Liver (tissue), 9 donors: Measurements from ENCODE around the gene UNCX. TPM values are rescaled to one million over a fixed set of nuclear protein-coding genes. Genes with fewer than 3 reads are reported as not detected.

Experiments
- DNase-seq: peaks from one replicate; pipeline ENCODE4 v3.0.0-alpha.2; 2017; ENCODE audit warnings: low spot score
- H3K27ac ChIP-seq, 2 donors: one replicate each; pipeline ENCODE4 v1.7.0; 2013; ENCODE audit warnings: inconsistent platforms in 2 of 2, low read length in 2 of 2, control low read depth in 1 of 2, low read depth in 1 of 2, mild to moderate bottlenecking in 1 of 2
- H3K27me3 ChIP-seq, 4 donors: one replicate each; pipeline versions ENCODE4 v1.6.1 to v1.7.0; 2013; ENCODE audit warnings: low read length in 3 of 4, inconsistent platforms in 1 of 4, mild to moderate bottlenecking in 1 of 4, moderate library complexity in 1 of 4; ENCODE audit not compliant: control insufficient read depth in 4 of 4, insufficient read depth in 4 of 4
- H3K36me3 ChIP-seq, 4 donors: one replicate each; pipeline versions ENCODE4 v1.6.1 to v1.7.0; 2013; ENCODE audit warnings: low read length in 3 of 4, mild to moderate bottlenecking in 3 of 4, low read depth in 1 of 4, moderate library complexity in 1 of 4; ENCODE audit not compliant: control insufficient read depth in 4 of 4, insufficient read depth in 3 of 4
- H3K4me1 ChIP-seq, 4 donors: one replicate each; pipeline versions ENCODE4 v1.6.1 to v1.7.0; 2013; ENCODE audit warnings: low read length in 3 of 4, mild to moderate bottlenecking in 3 of 4, moderate library complexity in 1 of 4; ENCODE audit not compliant: control insufficient read depth in 4 of 4, insufficient read depth in 4 of 4
- H3K4me3 ChIP-seq, 3 donors: one replicate each; pipeline versions ENCODE4 v1.6.1 to v1.7.0; 2013; ENCODE audit warnings: low read length in 3 of 3, control low read depth in 1 of 3, low read depth in 1 of 3, mild to moderate bottlenecking in 1 of 3
- H3K9ac ChIP-seq, 2 donors: one replicate each; pipeline ENCODE4 v1.7.0; 2013; ENCODE audit warnings: low read length in 2 of 2, mild to moderate bottlenecking in 2 of 2, moderate library complexity in 2 of 2, control low read depth in 1 of 2, low read depth in 1 of 2
- H3K9me3 ChIP-seq, 4 donors: one replicate each; pipeline versions ENCODE4 v1.6.1 to v1.7.0; 2013; ENCODE audit warnings: low read length in 3 of 4; ENCODE audit not compliant: control insufficient read depth in 4 of 4
- FOXA1 ChIP-seq: IDR thresholded peaks from 2 replicates; pipeline ENCODE4 v1.6.1; 2016; ENCODE audit warnings: antibody characterized with exemption
- FOXA2 ChIP-seq: IDR thresholded peaks from 2 replicates; pipeline ENCODE4 v1.6.1; 2016; ENCODE audit warnings: antibody characterized with exemption
- GABPA ChIP-seq, 2 donors: IDR thresholded peaks in 1 of 2; conservative IDR thresholded peaks in 1 of 2; 2 replicates each; pipeline ENCODE4 v1.6.1; 2016; ENCODE audit warnings: antibody characterized with exemption in 2 of 2, mild to moderate bottlenecking in 1 of 2, moderate library complexity in 1 of 2
- HNF4G ChIP-seq: IDR thresholded peaks from 2 replicates; pipeline ENCODE4 v1.6.1; 2016; ENCODE audit warnings: antibody characterized with exemption
- JUND ChIP-seq, 2 donors: IDR thresholded peaks; 2 replicates each; pipeline ENCODE4 v1.6.1; 2016; ENCODE audit warnings: antibody characterized with exemption in 2 of 2
- NR2F2 ChIP-seq: IDR thresholded peaks from 2 replicates; pipeline ENCODE4 v1.6.1; 2016; ENCODE audit warnings: antibody characterized with exemption
- RAD21 ChIP-seq, 2 donors: IDR thresholded peaks; 2 replicates each; pipeline ENCODE4 v1.6.1; 2016; ENCODE audit warnings: antibody characterized with exemption in 2 of 2, mild to moderate bottlenecking in 2 of 2
- RXRA ChIP-seq, 2 donors: IDR thresholded peaks; 2 replicates each; pipeline ENCODE4 v1.6.1; 2017 to 2018; ENCODE audit warnings: antibody characterized with exemption in 2 of 2, mild to moderate bottlenecking in 1 of 2
- SP1 ChIP-seq: IDR thresholded peaks from 2 replicates; pipeline ENCODE4 v1.6.1; 2018; ENCODE audit warnings: antibody characterized with exemption, mild to moderate bottlenecking
- TAF1 ChIP-seq: conservative IDR thresholded peaks from 2 replicates; pipeline ENCODE4 v1.6.1; 2016; ENCODE audit warnings: antibody characterized with exemption, mild to moderate bottlenecking
- YY1 ChIP-seq: IDR thresholded peaks from 2 replicates; pipeline ENCODE4 v1.6.1; 2016; ENCODE audit warnings: antibody characterized with exemption, mild to moderate bottlenecking
- WGBS: extraction: QIAGEN DNeasy Blood & Tissue Kit; methylation state at CpG from one replicate; pipeline ENCODE4 v1.1.7; 2013; 5-methylcytosine and 5-hydroxymethylcytosine counted together
- polyA plus RNA-seq, 2 donors: library from polyadenylated mRNA; stranded (reverse) in 1 of 2; unstranded in 1 of 2; fragments of 200-250 nt in 1 of 2; fragments of >200 nt in 1 of 2; fragmentation: Nextera tagmentation in 1 of 2; extraction: Ambion mirVana in 1 of 2; gene quantifications; one replicate each; pipeline versions ENCODE4 v1.2.1 to v1.2.3, GENCODE V29; 2013 to 2015
- total RNA-seq, 2 donors: library from RNA; depleted of rRNA; stranded (reverse); fragments of >200 nt; gene quantifications; one replicate each; pipeline ENCODE4 v1.2.3, GENCODE V29; 2014
- TF ChIP-seq, protein P1 (sequence below): IDR thresholded peaks from 2 replicates; pipeline ENCODE4 v1.6.1; 2016; ENCODE audit warnings: antibody characterized with exemption
- TF ChIP-seq, protein P2 (sequence below): fragments of 150-350 bp; IDR thresholded peaks from 2 replicates; pipeline ENCODE4 v1.5.1; 2017; ENCODE audit warnings: improper control_type of control experiment, low read depth, low read length; ENCODE audit not compliant: missing input control
- TF ChIP-seq, protein P3 (sequence below): IDR thresholded peaks from 2 replicates; pipeline ENCODE4 v1.6.1; 2016; ENCODE audit warnings: antibody characterized with exemption
- TF ChIP-seq, protein P4 (sequence below): IDR thresholded peaks from 2 replicates; pipeline ENCODE4 v1.6.1; 2016; ENCODE audit warnings: antibody characterized with exemption
- TF ChIP-seq, protein P5 (sequence below): IDR thresholded peaks from 2 replicates; pipeline ENCODE4 v1.6.1; 2016; ENCODE audit warnings: antibody characterized with exemption, mild to moderate bottlenecking
- donor health status: healthy.
- donor health status: healthy.
- donor health status: healthy.
- donor health status: healthy.
- donor health status: healthy.

The UNCX gene
- total and polyA plus RNA-seq, 4 donors, result not detected

DNA sequence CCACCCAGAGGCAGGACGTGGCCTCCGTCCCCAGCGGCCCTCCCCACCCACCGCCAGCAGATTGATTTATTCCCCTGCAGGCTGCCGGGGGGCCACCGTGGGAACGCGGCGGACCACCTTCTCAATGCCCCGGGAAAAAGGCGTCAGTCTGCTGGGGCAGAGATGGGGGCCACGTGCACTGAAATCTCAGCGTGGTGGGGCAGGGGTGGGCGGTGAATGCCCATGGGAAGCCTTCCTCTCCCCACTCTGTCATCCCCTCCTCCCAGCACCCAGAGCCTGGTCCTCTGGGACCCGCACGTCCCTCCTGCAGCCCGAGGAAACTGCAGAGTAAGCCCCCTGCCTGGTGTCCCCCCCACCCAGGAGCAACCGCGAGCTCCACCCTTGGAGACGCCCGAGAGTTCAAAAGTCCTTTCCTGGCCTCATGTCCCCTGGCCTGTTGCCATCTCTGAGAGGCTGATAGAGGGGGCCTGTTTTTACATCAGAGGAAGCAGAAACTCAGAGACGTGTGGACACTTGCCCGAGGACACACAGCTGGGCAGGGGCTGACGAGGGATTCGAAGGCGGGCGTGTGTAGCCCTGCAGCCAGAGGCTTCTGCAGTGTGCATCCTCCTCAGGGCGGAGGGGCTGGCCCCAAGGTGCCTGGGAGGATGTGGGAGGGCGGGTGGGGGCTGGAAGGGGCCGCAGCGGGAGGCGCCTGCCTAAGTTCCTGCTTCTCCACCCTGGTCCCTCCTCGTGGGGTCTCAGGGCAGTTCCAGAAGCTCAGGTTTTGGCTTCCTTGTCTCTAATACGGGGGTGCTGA, 21.8 kb downstream of the UNCX start:
- no peaks in the 10 kb centered on the region for H3K36me3 ChIP-seq
- TF ChIP-seq YY1 (no peak), JUND (IDR thresholded peaks at IDR 0.05) (no peak), FOXA1 (no peak), RXRA (IDR thresholded peaks at IDR 0.05) (no peak), NR2F2 (no peak)
- TF ChIP-seq, protein P1, sequence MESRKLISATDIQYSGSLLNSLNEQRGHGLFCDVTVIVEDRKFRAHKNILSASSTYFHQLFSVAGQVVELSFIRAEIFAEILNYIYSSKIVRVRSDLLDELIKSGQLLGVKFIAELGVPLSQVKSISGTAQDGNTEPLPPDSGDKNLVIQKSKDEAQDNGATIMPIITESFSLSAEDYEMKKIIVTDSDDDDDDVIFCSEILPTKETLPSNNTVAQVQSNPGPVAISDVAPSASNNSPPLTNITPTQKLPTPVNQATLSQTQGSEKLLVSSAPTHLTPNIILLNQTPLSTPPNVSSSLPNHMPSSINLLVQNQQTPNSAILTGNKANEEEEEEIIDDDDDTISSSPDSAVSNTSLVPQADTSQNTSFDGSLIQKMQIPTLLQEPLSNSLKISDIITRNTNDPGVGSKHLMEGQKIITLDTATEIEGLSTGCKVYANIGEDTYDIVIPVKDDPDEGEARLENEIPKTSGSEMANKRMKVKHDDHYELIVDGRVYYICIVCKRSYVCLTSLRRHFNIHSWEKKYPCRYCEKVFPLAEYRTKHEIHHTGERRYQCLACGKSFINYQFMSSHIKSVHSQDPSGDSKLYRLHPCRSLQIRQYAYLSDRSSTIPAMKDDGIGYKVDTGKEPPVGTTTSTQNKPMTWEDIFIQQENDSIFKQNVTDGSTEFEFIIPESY, result no peak
- TF ChIP-seq, protein P2, sequence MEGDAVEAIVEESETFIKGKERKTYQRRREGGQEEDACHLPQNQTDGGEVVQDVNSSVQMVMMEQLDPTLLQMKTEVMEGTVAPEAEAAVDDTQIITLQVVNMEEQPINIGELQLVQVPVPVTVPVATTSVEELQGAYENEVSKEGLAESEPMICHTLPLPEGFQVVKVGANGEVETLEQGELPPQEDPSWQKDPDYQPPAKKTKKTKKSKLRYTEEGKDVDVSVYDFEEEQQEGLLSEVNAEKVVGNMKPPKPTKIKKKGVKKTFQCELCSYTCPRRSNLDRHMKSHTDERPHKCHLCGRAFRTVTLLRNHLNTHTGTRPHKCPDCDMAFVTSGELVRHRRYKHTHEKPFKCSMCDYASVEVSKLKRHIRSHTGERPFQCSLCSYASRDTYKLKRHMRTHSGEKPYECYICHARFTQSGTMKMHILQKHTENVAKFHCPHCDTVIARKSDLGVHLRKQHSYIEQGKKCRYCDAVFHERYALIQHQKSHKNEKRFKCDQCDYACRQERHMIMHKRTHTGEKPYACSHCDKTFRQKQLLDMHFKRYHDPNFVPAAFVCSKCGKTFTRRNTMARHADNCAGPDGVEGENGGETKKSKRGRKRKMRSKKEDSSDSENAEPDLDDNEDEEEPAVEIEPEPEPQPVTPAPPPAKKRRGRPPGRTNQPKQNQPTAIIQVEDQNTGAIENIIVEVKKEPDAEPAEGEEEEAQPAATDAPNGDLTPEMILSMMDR, result no peak
- no peak overlapping the region for H3K27ac ChIP-seq
- no peaks in the 10 kb centered on the region for H3K9me3 ChIP-seq
- no peaks in the 10 kb centered on the region for H3K4me1 ChIP-seq
- DNase-seq, result no peak
- no peak overlapping the region for H3K4me3 ChIP-seq
- H3K9ac ChIP-seq, result no peak overlapping the region
- H3K27me3 ChIP-seq, result peaks cover 2 to 11% (median 6%) of the 10 kb centered on the region in 4 donors
- 31% methylated on average over 34 of the region's 34 CpGs for WGBS

DNA sequence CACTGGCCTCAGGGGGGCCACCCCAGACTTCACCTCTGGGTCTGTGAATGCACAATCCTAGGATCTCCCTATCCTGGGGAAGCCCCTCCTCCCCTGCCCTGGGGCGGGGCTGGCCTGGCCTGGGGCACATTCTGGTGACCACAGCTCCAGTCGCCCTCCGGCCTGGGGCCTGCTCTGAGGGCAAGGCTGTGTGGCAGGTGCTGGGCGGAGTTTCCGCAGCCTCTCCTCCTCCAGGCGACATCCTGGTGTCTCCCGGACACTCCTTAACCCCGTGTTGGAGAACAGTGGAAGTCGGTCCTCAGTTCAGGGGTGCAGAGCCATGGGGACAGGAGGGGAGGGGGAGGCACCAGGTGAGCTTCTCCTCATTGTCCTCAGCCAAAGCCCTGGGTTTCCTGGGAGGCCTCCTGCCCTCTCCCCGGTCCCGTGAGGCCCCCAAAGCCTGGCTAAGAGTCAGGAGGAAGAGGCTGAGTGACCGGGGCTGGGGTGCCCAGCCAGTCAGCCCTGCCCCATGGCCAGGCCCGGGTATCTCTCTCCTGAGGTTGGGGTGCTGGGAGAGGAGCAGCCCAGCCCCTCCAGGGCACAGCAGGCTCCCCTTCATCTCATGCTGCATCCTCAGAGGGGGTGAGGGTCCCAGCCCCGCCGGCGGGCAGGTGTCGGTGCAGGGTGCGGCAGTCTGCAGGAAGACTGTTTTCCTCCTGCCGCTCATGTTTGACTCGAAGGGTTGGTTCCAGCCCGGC, 22.6 kb downstream of the UNCX start:
- peaks cover 2 to 16% (median 6%) of the 10 kb centered on the region in 4 donors for H3K27me3 ChIP-seq
- H3K9ac ChIP-seq, result no peak overlapping the region

More for the DNA sequence above, 22.6 kb downstream of the UNCX start:
- Histone ChIP-seq H3K27ac (no peak overlapping the region), H3K36me3 (no peaks in the 10 kb centered on the region), H3K4me1 (no peaks in the 10 kb centered on the region), H3K4me3 (no peak overlapping the region), H3K9me3 (no peaks in the 10 kb centered on the region)
- no peak for DNase-seq
- WGBS, result 40% methylated on average over 21 of the region's 21 CpGs
- TF ChIP-seq RAD21 (IDR thresholded peaks at IDR 0.05) (no peak), NR2F2 (no peak), HNF4G (no peak), SP1 (no peak), YY1 (no peak), TAF1 (no peak), RXRA (IDR thresholded peaks at IDR 0.05) (no peak), FOXA2 (no peak), FOXA1 (no peak), GABPA (IDR thresholded peaks at IDR 0.05 in 1 of 2, conservative IDR thresholded peaks at IDR 0.05 in 1 of 2) (no peak)
- TF ChIP-seq, protein P3, sequence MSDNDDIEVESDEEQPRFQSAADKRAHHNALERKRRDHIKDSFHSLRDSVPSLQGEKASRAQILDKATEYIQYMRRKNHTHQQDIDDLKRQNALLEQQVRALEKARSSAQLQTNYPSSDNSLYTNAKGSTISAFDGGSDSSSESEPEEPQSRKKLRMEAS, result no peak
- TF ChIP-seq, protein P4, sequence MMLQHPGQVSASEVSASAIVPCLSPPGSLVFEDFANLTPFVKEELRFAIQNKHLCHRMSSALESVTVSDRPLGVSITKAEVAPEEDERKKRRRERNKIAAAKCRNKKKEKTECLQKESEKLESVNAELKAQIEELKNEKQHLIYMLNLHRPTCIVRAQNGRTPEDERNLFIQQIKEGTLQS, result no peak
- TF ChIP-seq, protein P2, result no peak
- TF ChIP-seq, protein P5, sequence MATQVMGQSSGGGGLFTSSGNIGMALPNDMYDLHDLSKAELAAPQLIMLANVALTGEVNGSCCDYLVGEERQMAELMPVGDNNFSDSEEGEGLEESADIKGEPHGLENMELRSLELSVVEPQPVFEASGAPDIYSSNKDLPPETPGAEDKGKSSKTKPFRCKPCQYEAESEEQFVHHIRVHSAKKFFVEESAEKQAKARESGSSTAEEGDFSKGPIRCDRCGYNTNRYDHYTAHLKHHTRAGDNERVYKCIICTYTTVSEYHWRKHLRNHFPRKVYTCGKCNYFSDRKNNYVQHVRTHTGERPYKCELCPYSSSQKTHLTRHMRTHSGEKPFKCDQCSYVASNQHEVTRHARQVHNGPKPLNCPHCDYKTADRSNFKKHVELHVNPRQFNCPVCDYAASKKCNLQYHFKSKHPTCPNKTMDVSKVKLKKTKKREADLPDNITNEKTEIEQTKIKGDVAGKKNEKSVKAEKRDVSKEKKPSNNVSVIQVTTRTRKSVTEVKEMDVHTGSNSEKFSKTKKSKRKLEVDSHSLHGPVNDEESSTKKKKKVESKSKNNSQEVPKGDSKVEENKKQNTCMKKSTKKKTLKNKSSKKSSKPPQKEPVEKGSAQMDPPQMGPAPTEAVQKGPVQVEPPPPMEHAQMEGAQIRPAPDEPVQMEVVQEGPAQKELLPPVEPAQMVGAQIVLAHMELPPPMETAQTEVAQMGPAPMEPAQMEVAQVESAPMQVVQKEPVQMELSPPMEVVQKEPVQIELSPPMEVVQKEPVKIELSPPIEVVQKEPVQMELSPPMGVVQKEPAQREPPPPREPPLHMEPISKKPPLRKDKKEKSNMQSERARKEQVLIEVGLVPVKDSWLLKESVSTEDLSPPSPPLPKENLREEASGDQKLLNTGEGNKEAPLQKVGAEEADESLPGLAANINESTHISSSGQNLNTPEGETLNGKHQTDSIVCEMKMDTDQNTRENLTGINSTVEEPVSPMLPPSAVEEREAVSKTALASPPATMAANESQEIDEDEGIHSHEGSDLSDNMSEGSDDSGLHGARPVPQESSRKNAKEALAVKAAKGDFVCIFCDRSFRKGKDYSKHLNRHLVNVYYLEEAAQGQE, result no peak
- TF ChIP-seq, protein P1, result no peak
